Hepatocyte (in vitro differentiated cells): Measurements from ENCODE around the gene ERP29.
"Not testable (repeated sequence)": the region's sequence is repeated elsewhere in the genome, so short reads cannot be mapped to it uniquely, and the experiment has no call there.

ENCODE experiments used
- EZH2 ChIP-seq: fragments of 200-600 bp; sonication (generic); IDR thresholded peaks from 2 replicates; pipeline ENCODE4 v1.6.1; 2016; ENCODE audit warnings: antibody characterized with exemption, mild to moderate bottlenecking, borderline replicate concordance
- TF ChIP-seq, protein P1 (sequence below): fragments of 200-600 bp; sonication (generic); IDR thresholded peaks from 2 replicates; pipeline ENCODE4 v1.5.1; 2016; ENCODE audit warnings: antibody characterized with exemption, mild to moderate bottlenecking; ENCODE audit not compliant: poor library complexity

- TF ChIP-seq, protein P1, sequence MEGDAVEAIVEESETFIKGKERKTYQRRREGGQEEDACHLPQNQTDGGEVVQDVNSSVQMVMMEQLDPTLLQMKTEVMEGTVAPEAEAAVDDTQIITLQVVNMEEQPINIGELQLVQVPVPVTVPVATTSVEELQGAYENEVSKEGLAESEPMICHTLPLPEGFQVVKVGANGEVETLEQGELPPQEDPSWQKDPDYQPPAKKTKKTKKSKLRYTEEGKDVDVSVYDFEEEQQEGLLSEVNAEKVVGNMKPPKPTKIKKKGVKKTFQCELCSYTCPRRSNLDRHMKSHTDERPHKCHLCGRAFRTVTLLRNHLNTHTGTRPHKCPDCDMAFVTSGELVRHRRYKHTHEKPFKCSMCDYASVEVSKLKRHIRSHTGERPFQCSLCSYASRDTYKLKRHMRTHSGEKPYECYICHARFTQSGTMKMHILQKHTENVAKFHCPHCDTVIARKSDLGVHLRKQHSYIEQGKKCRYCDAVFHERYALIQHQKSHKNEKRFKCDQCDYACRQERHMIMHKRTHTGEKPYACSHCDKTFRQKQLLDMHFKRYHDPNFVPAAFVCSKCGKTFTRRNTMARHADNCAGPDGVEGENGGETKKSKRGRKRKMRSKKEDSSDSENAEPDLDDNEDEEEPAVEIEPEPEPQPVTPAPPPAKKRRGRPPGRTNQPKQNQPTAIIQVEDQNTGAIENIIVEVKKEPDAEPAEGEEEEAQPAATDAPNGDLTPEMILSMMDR: not testable (repeated sequence)
- TF ChIP-seq EZH2: not testable (repeated sequence)
Measured at GRCh38 chr12:112009596-112009995, 3.6 kb upstream of the ERP29 start.
